Smooth muscle cell (in vitro differentiated cells): ENCODE measurements around the gene TEAD1. TPM values are rescaled to one million over a fixed set of nuclear protein-coding genes. Genes with fewer than 3 reads are reported as not detected.

Source experiments
- DNase-seq: peaks from one replicate; lab custom pipeline; 2025; ENCODE audit not compliant: unreplicated experiment; lab: John Stamatoyannopoulos, UW
- H2AFZ ChIP-seq: fragments of 200-600 bp; sonication (generic); 2 replicates; pipeline ENCODE4 v1.6.0; 2016; ENCODE audit warnings: antibody characterized with exemption, low read depth, mild to moderate bottlenecking
- H3F3A ChIP-seq: fragments of 200-600 bp; sonication (generic); 2 replicates; pipeline ENCODE4 v1.6.0; 2017; ENCODE audit warnings: antibody characterized with exemption, low read depth
- H3K27ac ChIP-seq: fragments of 200-600 bp; sonication (generic); 2 replicates; pipeline ENCODE4 v1.5.1; 2016; ENCODE audit warnings: low read depth, mild to moderate bottlenecking
- H3K27me3 ChIP-seq: fragments of 200-600 bp; sonication (generic); 2 replicates; pipeline ENCODE4 v1.6.1; 2016; ENCODE audit warnings: low read depth, mild to moderate bottlenecking
- H3K36me3 ChIP-seq: fragments of 200-600 bp; sonication (generic); 2 replicates; pipeline ENCODE4 v1.5.1; 2016; ENCODE audit warnings: low read depth
- H3K4me1 ChIP-seq: fragments of 200-600 bp; sonication (generic); 2 replicates; pipeline ENCODE4 v1.5.1; 2016; ENCODE audit warnings: low read depth
- H3K4me2 ChIP-seq: fragments of 200-600 bp; sonication (generic); 2 replicates; pipeline ENCODE4 v1.6.0; 2016; ENCODE audit warnings: mild to moderate bottlenecking
- H3K4me3 ChIP-seq: fragments of 200-600 bp; sonication (generic); 2 replicates; pipeline ENCODE4 v1.5.1; 2016; ENCODE audit warnings: mild to moderate bottlenecking
- H3K79me2 ChIP-seq: fragments of 200-600 bp; sonication (generic); 2 replicates; pipeline ENCODE4 v1.6.0; 2016; ENCODE audit warnings: low read depth, mild to moderate bottlenecking
- H3K9ac ChIP-seq: fragments of 200-600 bp; sonication (generic); 2 replicates; pipeline ENCODE4 v1.6.0; 2016; ENCODE audit warnings: low read depth
- H3K9me3 ChIP-seq: fragments of 200-600 bp; sonication (generic); replicated peaks from 2 replicates; pipeline ENCODE4 v1.5.1; 2016; ENCODE audit warnings: low read depth
- H4K20me1 ChIP-seq: fragments of 200-600 bp; sonication (generic); 2 replicates; pipeline ENCODE4 v1.6.0; 2016; ENCODE audit warnings: low read depth
- CTCF ChIP-seq: fragments of 200-600 bp; sonication (generic); IDR thresholded peaks from 2 replicates; pipeline ENCODE4 v1.5.1; 2017; ENCODE audit warnings: borderline replicate concordance, mild to moderate bottlenecking, antibody characterized with exemption; ENCODE audit not compliant: insufficient read depth, poor library complexity, severe bottlenecking
- WGBS: methylation state at CpG from one replicate; pipeline ENCODE4 v1.1.7; 2016; ENCODE audit warnings: low lambda C conversion rate; 5-methylcytosine and 5-hydroxymethylcytosine counted together
- polyA plus RNA-seq: library from polyadenylated mRNA; unstranded; fragments of >200 nt; fragmentation: Nextera tagmentation; extraction: Ambion mirVana; gene quantifications from 2 replicates; pipeline ENCODE4 v1.2.1, GENCODE V29; 2016
- total RNA-seq: library from RNA; depleted of rRNA; stranded (reverse); fragments of >200 nt; gene quantifications from 2 replicates; pipeline ENCODE4 v1.2.3, GENCODE V29; 2014

Gene TEAD1
- total and polyA plus RNA-seq, 2 experiments from 2014 or later: 63.0 to 181 TPM

- Histone ChIP-seq H4K20me1 (peaks cover 100% of the 10 kb centered on the region), H3K27me3 (no peaks in the 10 kb centered on the region), H3K9ac (peak overlapping the region; percentile 11), H3K4me2 (peak overlapping the region; percentile 16), H2AFZ (no peak overlapping the region), H3K9me3 (no peaks in the 10 kb centered on the region), H3K27ac (peak overlapping the region; percentile 84), H3K4me1 (peaks cover 68% of the 10 kb centered on the region), H3F3A (peaks cover 53% of the 10 kb centered on the region), H3K4me3 (no peak overlapping the region), H3K79me2 (peaks cover 98% of the 10 kb centered on the region), H3K36me3 (no peaks in the 10 kb centered on the region)
- DNase-seq: no peak
- no peak for TF ChIP-seq CTCF
- WGBS: 43% methylated on average over 6 of the region's 6 CpGs
Measured at GRCh38 chr11:12845163-12845562, 170.9 kb downstream of the TEAD1 start.

GRCh38 chr11:12845739-12846358 is 171.6 kb downstream of the TEAD1 start:
- Histone ChIP-seq H3K4me3 (no peak overlapping the region), H3K27ac (peak overlapping the region; percentile 84), H3K9me3 (no peaks in the 10 kb centered on the region), H3K27me3 (no peaks in the 10 kb centered on the region), H2AFZ (no peak overlapping the region), H3K79me2 (peaks cover 98% of the 10 kb centered on the region), H3K4me2 (peak overlapping the region; percentile 16), H4K20me1 (peaks cover 100% of the 10 kb centered on the region), H3K36me3 (no peaks in the 10 kb centered on the region), H3F3A (peaks cover 50% of the 10 kb centered on the region), H3K4me1 (peaks cover 61% of the 10 kb centered on the region), H3K9ac (no peak overlapping the region)
- no peak for DNase-seq
- TF ChIP-seq CTCF: no peak
- 28% methylated on average over 10 of the region's 10 CpGs for WGBS

GRCh38 chr11:12846786-12847615 is 172.8 kb downstream of the TEAD1 start:
- Histone ChIP-seq H4K20me1 (peaks cover 100% of the 10 kb centered on the region), H3K4me3 (no peak overlapping the region), H3K27me3 (no peaks in the 10 kb centered on the region), H3K27ac (peak overlapping the region; percentile 84), H3F3A (peaks cover 39% of the 10 kb centered on the region), H3K9me3 (no peaks in the 10 kb centered on the region), H2AFZ (no peak overlapping the region), H3K9ac (no peak overlapping the region), H3K36me3 (no peaks in the 10 kb centered on the region), H3K79me2 (peaks cover 99% of the 10 kb centered on the region), H3K4me2 (peak overlapping the region; percentile 11), H3K4me1 (peaks cover 50% of the 10 kb centered on the region)
- 65% methylated on average over 3 of the region's 3 CpGs for WGBS
- no peak for DNase-seq
- TF ChIP-seq CTCF: no peak

- peaks cover 95% of the 10 kb centered on the region for H3K79me2 ChIP-seq
- H3K9ac ChIP-seq: no peak overlapping the region
- peaks cover 33% of the 10 kb centered on the region for H3F3A ChIP-seq
- no peak for DNase-seq
- no peak overlapping the region for H2AFZ ChIP-seq
- H3K27me3 ChIP-seq: no peaks in the 10 kb centered on the region
- peaks cover 100% of the 10 kb centered on the region for H4K20me1 ChIP-seq
- peaks cover 35% of the 10 kb centered on the region for H3K4me1 ChIP-seq
- no peak for TF ChIP-seq CTCF
- no peaks in the 10 kb centered on the region for H3K9me3 ChIP-seq
- no peaks in the 10 kb centered on the region for H3K36me3 ChIP-seq
- WGBS: 98% methylated on average over 3 of the region's 3 CpGs
- no peak overlapping the region for H3K4me2 ChIP-seq
- H3K4me3 ChIP-seq: no peak overlapping the region
- H3K27ac ChIP-seq: no peak overlapping the region
Measured at GRCh38 chr11:12848413-12848812, 174.2 kb downstream of the TEAD1 start.
